NOMO-1 (cell line): ENCODE results near the gene PIGO.
A peak's percentile ranks its signal among the peaks of the same experiment; 100 is the strongest.

Experiments
- DNase-seq, 2 experiments: peaks; one replicate each; lab custom pipeline; 2025; ENCODE audit not compliant: unreplicated experiment in 2 of 2; lab: John Stamatoyannopoulos, UW

PIGO gene

DNA sequence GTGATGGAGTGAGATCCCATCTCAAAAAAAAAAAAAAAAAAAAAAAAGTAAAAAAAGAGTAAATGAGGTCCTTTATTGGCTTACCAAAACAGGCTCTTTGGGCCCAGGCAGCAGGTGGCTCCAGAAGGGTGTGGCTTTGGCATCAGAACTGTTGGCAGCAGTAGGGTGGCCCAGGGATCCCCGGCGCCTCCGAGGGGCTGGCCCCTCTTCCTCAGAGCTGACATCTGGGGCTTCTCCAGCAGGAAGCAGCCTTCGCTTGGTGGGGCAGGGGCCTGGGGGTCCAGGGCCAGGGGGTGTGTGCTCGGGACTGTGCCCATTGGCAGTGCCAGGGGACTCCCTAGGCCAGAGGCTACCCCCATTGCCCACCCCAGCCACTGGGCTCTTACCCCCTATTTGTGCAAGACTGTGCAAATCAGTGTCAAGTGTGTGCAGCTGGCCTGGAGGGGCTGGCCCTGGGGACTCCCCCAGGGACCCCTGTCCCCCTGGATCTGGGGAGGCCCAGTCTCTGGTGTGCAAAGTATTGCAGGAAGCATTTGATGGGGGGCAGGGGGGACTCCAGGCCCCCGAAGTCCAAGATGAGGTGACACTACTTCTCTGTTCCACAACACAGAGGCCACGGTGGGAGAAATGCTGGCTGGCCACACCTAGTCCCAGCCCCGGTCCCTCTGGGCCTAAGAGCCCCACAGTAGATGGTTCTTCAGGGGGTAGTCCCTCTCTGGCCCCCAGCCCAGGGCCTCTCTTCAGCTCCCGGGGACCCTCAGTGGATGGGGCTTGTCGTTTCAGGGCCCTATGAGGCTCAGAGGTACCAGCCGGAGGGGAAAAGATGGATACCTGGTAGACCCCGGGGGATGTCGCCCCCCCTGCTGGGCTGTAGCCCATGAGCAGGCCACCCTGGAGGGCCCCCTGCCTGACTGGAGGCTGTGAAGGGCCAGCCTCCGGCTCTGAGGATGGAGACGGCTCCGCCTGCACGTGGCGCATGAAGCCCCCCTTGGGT, 11.2 kb upstream of the PIGO start:
- DNase-seq, result no peak

DNA sequence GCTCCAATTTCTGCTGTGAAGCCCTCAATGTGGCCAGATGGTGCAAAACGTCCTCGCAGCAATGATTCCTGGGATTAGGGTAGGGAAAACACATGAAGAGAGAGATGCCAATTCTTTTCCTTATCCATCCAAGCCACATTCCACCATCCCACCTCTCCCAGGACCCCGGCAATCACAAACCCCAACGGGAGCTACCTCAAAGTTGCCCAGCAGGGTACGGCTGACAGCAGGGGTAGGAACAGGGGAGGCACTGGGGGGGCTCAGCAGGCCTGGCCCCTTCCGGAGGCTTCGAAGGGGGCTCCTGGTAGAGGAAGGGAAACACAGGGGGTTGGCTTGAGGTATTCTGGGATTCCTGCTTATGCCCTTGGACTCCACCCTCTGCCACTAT, 9.9 kb upstream of the PIGO start:
- no peak for DNase-seq

GRCh38 chr9:35105571-35106342, 9.4 kb upstream of the PIGO start:
- DNase-seq, result no peak

GRCh38 chr9:35105126-35105525, 8.7 kb upstream of the PIGO start:
- DNase-seq, result no peak

DNA sequence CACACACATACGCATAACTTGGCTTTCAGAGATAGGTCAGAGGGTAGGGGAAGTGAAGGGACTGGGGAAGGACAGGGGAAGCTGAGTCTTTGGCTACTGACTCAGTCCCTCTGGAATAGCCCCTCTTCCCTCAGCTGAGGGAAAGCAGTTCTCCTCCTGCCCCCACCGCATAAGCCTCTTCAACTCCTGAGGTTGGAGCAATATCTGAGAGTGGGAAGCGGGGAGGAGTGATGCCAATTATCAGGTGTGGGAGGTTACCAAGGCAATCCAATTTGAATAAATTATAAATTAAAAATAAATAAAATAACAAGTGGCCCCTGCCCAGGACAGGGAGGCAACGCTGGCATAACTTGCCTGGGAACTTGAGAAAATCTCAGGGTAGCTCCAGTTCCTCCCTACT, 8.2 kb upstream of the PIGO start:
- no peak for DNase-seq

DNA sequence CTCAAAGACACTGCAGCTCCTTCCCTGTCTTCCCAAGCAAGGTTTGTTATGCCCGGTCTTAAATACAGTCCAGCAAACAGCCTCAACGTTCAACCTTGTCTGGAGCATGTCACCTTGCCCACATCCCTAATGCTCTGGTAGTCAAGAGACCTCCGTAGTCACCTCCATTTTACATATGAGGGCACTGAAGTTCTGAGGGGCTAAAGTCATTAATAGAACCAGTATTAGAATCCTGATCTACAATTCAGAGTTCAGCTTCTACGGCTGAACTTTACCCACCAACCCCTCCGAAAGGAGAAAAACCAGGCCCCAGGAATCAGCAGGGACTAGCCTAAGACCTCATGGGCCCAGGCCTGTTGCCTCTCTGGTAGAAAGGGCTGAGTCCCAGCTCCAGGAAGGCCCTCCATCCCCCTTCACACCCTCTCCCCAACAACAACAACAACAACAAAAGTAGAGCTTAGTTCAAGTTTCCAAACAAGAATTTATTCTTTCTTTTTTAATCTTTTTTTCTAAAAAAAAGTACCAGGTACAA, 7.3 kb upstream of the PIGO start:
- DNase-seq, result no peak

DNA sequence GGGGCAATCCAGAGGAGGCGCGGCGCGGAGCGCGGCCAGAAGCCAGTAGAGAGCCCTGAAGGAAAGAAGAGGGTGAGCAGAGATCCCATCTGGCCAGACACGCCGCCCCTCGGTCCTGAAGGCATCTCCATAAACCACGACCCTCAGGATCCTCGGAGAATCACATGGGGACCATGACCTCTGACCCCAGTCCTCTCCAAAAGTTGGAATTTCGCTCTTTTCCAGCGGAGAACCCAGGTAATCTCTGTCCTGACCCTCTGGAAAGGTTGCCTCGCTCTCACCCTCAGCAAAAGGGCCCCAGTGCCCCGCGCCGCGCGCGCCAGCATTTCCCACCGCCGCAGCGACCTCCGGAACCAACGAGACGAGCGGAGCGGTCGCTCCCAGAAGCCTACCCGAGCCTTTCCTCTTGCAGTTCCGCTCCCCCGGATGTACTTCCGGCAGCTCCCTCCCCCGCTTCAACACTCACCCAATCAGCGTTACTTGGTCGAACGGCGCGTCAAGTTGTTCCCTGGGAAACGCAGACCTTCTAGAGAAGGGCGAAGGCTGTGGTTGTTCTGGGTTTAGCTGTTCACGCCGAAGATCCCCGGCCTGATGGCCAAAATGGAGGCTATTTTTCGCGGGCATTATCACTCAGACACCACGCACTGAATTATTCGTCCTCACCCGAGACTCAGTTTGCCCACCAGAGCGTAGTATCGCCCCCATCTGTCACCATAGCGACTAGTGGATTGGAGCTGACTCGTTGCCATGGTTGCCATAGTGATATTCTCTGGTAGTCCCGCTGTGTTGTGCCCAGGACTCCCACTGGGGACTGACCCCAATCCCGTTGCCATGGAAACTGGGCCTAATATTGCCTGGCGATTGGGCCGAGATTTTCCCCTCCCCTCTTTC, 6.6 kb upstream of the PIGO start, which contains the start of gene STOML2:
Gene STOML2, minus strand, starts transcription at position 363 of the 891 bp plus-strand sequence. Its CDS starts 37 bp downstream, at position 326.
- DNase-seq, result peak; percentile 96 to 98

DNA sequence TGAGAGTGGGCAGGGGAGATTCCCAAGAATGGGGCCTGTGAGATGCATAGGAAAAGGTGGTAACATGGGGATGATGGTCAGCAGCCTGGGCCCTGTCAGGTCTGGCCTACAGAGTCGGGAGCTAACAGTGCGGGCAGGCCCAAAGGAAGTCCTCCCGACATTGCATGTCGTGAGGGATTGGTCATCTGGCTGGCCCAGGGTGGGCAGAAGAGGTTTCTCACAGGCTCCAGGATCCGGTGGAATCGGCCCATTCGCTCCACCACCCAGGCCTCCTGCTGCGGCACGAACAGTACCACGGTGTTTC, 6.0 kb upstream of the PIGO start:
- no peak for DNase-seq

- DNase-seq, result no peak
Measured at GRCh38 chr9:35097573-35097972, 1.2 kb upstream of the PIGO start.

- DNase-seq, result no peak
Measured at GRCh38 chr9:35091536-35091935, 4.9 kb downstream of the PIGO start.

GRCh38 chr9:35089434-35089833, 7.0 kb downstream of the PIGO start:
- no peak for DNase-seq

DNA sequence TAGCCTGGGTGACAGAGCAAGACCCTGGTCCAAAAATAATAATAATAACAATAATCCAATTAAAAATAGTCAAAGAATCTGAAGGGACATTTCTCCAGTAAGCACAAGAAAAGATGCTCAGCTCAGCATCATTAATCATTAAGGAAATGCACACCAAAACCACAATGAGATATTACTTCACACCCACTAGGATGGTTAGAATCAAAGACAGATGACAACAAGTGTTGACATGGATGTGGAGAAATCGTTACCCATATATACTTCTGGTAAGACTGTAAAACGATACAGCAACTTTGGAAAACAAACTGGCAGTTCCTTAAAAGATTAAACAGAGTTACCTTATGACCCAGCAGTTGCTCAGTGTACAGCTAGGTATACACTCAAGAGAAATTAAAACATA, 11.3 kb downstream of the PIGO start:
- DNase-seq, result no peak

DNA sequence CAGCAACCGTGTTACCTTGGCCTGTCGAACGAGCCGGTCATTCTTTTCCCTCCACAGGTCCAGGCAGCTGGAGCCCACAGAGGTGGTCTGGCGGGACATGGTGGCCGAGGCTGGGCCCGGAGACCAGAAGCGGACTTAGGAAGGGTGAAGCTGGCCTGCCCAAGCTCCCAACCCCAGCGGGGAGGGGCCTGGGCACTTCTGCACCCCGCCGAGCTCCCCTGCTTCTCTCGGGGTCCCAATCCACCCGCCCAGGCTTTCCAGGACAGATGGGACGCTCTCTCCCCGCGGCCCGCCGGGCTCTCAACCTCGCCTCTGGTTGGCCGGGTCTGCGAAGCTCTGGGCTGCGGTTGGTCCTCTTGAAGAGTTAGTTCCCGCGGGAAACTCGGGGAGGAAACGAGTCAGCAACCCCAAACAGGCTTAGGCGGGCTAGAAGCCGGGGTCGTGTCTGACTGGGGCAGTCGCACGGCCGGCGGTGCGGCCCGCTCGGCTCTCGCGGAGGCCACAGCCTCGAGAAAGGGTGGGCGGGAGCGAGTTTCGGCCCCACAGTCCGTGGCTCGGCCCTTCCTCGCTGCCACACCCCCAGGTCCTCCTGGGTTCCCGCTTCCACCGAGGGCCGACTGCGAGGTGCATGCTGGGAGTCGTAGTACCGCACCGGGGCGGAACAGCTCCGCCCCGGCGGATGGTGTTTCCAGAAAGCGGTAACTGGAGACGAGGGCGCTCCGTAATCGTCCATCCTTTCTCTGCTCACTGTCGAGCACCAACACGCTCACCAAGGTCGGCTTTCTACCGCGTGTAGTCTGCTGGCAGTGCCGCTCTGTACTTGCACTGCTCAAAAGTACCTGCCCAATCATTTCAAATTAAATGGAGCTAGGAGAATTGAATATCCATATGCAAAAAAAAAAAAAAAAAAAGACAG, 16.7 kb downstream of the PIGO start, which contains the start of gene FANCG:
Gene FANCG, minus strand, starts transcription at position 517 of the 916 bp plus-strand sequence. Its CDS starts 418 bp downstream, at position 99.
- DNase-seq, result peak; percentile 96 to 97

DNA sequence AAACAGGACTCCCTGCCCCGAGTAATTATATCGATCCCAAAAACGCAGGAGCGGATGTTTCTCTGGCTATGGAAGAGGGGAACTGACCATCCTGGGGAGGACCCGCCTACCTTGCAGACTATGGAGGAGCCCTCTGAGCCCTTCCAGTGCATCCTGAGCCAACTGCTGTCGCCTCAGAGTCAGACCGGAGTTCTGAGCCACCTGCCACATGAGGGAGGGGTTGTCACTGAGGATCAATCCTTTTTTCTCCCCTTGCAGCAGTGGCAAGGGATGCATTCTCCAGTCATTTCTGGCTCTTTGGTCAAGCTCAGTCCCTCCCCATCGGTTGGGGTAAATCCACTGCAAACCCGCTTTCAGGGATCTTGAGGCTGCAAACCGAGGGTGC, 17.4 kb downstream of the PIGO start:
- DNase-seq, result no peak

DNA sequence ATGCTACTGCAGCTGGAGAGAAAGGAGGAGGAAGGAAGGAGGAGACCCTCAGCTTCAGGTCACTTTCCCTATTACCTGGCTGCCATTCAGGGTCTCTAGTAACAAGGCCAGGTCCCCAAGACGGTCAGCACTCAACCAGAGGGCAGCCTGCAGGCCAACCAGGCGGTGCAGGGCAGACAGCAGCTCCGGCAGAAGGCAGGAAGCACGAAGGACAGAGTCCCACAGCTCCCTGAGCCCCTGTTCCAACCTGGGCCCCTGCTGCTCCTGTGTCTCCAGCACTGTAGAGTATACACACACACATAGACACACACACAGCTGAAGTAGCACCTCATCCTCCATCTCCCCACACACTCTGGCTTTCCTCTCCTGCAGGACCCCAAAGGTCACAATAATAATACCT, 18.3 kb downstream of the PIGO start:
- no peak for DNase-seq

- DNase-seq, result no peak
Measured at GRCh38 chr9:35076848-35077247, 19.5 kb downstream of the PIGO start.

- no peak for DNase-seq
Measured at GRCh38 chr9:35075358-35075757, 21.0 kb downstream of the PIGO start.

- DNase-seq, result no peak
Measured at GRCh38 chr9:35074791-35075190, 21.6 kb downstream of the PIGO start.

GRCh38 chr9:35074141-35074540, 22.2 kb downstream of the PIGO start:
- no peak for DNase-seq

GRCh38 chr9:35073279-35073612, 23.1 kb downstream of the PIGO start:
- DNase-seq, result no peak
